Adipocyte (in vitro differentiated cells): Measurements from ENCODE around the gene EFS.

ENCODE experiments used
- DNase-seq: peaks from one replicate; pipeline ENCODE4 v3.0.0-alpha.2; 2015; ENCODE audit warnings: low read depth
- H3K27me3 ChIP-seq: replicated peaks from 2 replicates; pipeline ENCODE4 v1.7.0; 2013; ENCODE audit warnings: mild to moderate bottlenecking, low read length, moderate library complexity; ENCODE audit not compliant: control insufficient read depth, insufficient read depth
- H3K36me3 ChIP-seq: 2 replicates; pipeline ENCODE4 v1.7.0; 2013; ENCODE audit warnings: low read length, mild to moderate bottlenecking, moderate library complexity; ENCODE audit not compliant: control insufficient read depth, insufficient read depth, severe bottlenecking
- H3K4me1 ChIP-seq: 2 replicates; pipeline ENCODE4 v1.7.0; 2013; ENCODE audit warnings: mild to moderate bottlenecking, low read length, moderate library complexity; ENCODE audit not compliant: control insufficient read depth, insufficient read depth
- H3K4me3 ChIP-seq: 2 replicates; pipeline ENCODE4 v1.7.0; 2013; ENCODE audit warnings: mild to moderate bottlenecking, low read length, moderate library complexity
- H3K9ac ChIP-seq: 2 replicates; pipeline ENCODE4 v1.7.0; 2013; ENCODE audit warnings: mild to moderate bottlenecking, low read length, moderate library complexity
- H3K9me3 ChIP-seq: 2 replicates; pipeline ENCODE4 v1.7.0; 2013; ENCODE audit warnings: mild to moderate bottlenecking, low read length, moderate library complexity; ENCODE audit not compliant: control insufficient read depth

Gene EFS

DNA sequence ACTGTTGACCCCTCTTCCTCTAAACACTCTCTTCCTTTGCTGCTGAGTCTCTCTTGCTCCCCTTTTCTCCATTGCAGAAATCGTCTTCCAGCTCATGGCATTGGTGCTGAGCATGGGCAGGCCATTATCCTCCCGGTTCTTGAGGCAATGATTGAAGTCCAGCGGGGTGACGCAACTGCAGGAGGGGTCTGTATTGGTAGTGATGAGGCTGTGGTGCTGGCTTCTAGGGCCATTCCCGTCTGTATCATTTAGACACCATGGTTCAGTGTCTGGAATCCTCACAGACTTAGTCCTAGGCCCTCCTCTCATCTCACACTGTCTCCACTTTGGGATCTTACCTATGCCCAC lies 11.6 kb downstream of the EFS start:
- Histone ChIP-seq H3K9ac (no peak overlapping the region), H3K36me3 (no peaks in the 10 kb centered on the region), H3K4me3 (no peak overlapping the region), H3K4me1 (peaks cover 8% of the 10 kb centered on the region), H3K9me3 (no peaks in the 10 kb centered on the region), H3K27me3 (peaks cover 32% of the 10 kb centered on the region)
- DNase-seq: no peak

DNA sequence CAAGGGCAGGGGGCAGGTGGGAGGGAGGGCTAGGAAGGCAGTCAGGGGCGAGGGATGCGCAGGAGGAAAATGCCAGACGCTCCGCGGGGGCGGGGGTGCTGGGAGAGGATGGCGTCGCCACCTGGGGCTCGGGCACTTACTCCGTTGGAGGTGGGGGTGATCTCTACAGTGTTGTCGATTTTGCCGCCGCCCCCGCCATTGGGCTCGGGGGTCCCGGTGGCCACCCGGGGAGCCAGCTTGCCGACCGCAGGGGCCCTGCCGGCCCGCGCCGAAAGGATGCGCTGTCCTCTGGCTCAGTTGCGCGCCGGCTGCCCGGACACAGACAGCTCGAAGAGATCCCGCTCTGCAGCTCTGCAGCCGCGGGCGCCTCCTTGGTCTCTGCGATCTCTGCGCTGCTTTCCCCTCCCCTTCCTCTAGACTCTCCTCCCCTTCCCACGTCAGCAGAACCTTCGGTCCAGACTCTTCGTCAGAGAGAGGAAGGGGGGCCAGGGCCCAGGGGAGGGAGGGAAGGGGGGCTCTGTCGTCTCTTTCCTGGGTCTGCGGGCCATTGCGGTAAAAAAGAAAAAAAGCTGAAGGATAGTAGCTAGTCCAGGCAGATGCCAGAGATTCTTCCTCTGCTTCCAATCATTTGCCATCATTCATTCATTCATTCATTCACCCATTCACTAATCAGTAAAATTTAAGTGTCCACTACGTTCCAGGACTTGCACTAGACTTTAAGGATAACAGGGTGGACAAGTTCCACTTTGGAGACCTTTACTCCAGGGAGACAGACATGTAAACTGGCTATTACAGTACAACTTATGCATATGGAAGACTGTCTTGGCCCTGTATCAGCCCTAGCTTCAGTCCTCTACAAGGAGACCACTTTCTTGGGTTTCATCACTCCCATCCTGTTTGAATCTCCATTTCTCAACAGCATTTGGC lies 12.2 kb downstream of the EFS start, which contains the start of gene SLC22A17:
TSS of gene SLC22A17 (minus strand) at position 382 of the 927 bp plus-strand sequence.
- Histone ChIP-seq H3K9ac (peak within 1 kb of the TSS; percentile 46), H3K36me3 (no peaks in the 10 kb centered on the region), H3K4me1 (peaks cover 8% of the 10 kb centered on the region), H3K9me3 (no peaks in the 10 kb centered on the region), H3K27me3 (peaks cover 32% of the 10 kb centered on the region), H3K4me3 (peak within 1 kb of the TSS; percentile 77)
- peak; percentile 97 for DNase-seq

DNA sequence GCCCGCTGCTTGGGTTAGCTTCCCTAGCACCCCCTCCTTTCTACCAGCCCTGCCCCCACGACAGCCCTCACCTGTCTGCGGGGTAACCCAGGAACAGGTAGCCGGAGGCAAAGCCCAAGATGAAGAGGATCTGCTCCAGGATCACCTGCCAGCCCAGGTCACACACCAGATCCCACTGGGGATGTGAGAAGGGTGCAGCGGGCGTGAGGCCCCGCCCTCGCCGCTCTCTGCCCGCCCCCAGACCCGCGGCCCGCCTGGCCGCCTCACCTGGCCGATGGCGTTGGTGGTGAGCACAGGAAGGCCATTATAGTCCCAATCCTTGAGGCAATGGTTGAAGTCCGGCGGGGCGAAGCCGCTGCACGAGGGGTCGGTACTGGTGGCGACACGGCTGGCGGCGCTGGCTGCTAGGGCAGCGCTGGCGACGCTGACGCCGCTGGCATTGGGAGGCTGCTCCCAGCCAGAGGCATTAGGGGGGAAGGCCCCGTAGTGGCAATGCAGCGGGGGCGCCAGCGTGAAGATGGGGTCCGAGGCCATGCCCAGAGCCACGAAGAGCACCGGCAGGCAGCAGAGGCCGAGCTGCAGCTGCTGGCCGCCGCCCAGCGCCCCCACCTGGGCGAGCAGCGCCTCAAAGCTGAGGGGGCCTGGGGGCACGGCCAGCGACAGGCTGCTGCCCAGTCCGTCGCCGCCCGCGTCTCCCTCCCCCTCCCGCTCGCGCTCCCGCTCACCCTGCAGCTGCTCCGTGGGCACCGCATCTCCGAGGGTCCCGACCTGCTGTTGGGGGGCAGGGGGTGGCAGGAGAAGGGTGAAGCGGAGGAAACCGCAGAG lies 13.1 kb downstream of the EFS start:
- Histone ChIP-seq H3K4me1 (peaks cover 8% of the 10 kb centered on the region), H3K4me3 (peak overlapping the region; percentile 77), H3K9me3 (no peaks in the 10 kb centered on the region), H3K27me3 (peaks cover 32% of the 10 kb centered on the region), H3K9ac (peak overlapping the region; percentile 46), H3K36me3 (no peaks in the 10 kb centered on the region)
- DNase-seq: peak; percentile 47

DNA sequence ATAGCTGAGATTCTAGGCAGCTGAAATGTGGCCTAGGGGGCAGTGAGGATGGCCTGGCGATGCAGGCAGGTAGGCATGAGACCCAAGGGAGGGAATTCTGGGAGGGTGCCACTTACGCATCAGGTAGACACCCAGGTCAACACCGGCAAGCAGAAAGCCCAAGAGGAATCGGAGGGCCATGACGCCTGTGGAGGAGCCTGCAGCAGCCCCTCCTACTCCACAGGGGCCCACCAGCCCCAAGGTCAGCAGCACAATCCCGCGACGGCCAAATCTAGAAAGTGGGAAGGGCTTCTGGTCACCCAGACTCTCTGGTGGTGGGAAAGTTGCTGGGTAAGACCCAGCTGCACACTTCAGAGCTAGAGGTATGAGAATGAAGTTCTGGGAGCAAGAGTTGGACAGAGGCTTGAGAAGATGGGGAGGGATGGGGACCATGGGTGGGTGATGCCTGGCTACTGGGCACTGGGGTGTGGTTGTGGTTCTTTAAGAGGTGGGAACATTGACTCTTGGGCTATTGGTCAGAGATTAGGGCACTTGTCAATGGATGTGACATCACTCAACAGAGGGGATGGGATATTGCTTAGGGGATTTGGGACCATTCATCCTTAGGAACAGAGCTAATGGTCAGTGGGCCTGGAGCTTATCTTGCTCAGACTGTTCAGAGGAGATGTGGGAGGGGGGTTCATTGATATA lies 15.7 kb downstream of the EFS start:
- Histone ChIP-seq H3K9me3 (no peaks in the 10 kb centered on the region), H3K4me3 (no peak overlapping the region), H3K9ac (no peak overlapping the region), H3K4me1 (peaks cover 8% of the 10 kb centered on the region), H3K27me3 (peaks cover 21% of the 10 kb centered on the region), H3K36me3 (no peaks in the 10 kb centered on the region)
- DNase-seq: no peak

DNA sequence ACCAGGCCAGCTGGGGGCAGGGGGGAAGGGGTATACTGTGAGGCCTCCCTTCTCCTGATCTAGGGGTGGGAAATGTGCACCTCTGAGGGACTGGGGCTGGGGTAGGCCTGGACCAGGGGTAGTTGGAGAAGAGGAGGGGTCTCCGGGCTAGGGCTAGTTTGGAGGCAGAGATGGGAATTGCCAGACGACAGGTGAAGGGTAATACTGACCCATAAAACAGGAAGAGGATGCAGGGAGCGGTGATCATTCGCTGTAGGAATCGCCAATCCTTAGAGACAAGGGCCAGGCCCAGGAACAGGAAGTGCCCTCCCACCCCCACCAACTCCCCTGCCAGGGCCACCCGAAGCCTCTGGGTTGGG lies 16.7 kb downstream of the EFS start:
- Histone ChIP-seq H3K9ac (no peak overlapping the region), H3K4me3 (no peak overlapping the region), H3K27me3 (peaks cover 11% of the 10 kb centered on the region), H3K9me3 (no peaks in the 10 kb centered on the region), H3K36me3 (no peaks in the 10 kb centered on the region), H3K4me1 (peaks cover 7% of the 10 kb centered on the region)
- DNase-seq: no peak

DNA sequence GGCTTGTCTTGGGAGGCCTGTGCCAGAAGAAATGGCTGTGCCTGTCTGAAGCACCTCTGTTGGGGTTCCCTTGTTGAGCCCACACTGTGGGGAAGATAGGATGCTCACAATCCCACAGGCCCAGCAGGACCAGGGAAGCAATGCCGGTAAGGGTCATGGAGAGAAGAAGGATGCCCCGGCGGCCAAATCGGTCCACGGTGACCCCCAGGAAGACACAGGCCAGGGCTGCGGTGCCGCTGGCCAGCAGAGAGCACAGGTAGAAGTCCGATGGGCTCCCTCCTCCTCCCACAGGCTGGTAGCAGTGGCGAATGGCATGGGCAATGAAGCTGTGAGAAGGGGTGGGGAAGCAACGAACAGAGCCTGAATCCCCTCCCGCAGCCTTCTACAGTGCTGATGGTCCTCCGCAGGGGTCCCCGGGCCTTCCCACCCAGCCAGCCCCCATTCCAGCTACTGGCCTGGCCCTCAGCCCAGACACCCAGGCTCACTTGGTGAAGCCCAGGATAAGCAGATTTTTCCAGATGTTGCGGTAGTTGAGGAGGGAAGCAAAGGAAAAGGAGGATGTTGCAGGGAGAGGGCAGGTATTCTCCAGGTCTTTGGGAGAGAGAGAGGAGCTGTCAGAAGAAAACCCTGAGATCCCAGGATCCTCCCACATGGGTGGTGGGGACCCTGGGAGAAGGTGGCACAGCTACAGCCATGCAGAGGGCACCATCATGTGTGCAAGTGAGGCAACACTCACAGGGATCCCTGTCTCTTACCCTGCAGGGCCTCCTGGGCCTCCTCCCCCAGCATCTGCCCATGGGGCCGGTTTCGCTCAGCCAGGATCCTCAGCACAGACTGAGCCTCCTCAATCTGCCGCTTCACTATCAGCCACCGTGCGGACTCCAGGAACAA lies 17.3 kb downstream of the EFS start:
- H3K36me3 ChIP-seq: no peaks in the 10 kb centered on the region
- peaks cover 3% of the 10 kb centered on the region for H3K4me1 ChIP-seq
- H3K9ac ChIP-seq: no peak overlapping the region
- peaks cover 9% of the 10 kb centered on the region for H3K27me3 ChIP-seq
- H3K9me3 ChIP-seq: no peaks in the 10 kb centered on the region
- no peak for DNase-seq
- no peak overlapping the region for H3K4me3 ChIP-seq

DNA sequence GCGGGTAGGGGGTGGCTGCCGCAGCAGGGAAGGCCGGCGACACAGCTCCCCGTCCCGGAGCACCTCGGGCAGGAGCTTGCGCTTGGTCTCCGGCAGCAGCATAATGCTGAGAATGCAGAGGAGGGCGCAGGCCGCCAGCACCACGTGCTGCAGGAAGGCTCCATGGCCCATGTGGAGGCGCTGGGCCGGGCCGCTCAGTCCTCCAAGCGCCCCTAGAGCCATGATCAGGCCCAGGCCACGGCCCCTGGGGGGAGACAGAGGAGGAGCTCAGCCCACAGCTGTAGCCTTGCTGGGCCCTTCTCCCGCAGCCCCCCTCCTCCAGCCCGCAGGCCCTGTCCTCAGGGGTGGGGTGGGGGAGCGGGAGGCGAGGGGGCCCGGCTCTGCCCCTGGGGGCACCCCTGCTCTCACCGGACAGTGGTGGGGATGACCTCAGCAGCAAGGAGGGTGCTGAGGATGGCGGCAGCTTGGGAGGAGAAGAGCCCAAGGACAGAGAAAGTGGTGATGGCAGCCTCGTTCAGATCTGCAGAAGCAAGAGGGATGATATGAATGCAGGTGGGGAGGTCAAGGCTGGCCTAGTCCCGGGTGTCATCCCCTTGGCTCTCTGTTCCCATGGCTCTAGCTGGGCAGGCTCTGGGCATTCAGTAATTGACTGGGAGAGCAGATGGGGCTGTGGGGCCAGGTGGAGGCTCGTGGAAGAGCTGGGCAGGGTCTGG lies 18.1 kb downstream of the EFS start:
- no peak for DNase-seq
- Histone ChIP-seq H3K4me1 (no peaks in the 10 kb centered on the region), H3K4me3 (no peak overlapping the region)

DNA sequence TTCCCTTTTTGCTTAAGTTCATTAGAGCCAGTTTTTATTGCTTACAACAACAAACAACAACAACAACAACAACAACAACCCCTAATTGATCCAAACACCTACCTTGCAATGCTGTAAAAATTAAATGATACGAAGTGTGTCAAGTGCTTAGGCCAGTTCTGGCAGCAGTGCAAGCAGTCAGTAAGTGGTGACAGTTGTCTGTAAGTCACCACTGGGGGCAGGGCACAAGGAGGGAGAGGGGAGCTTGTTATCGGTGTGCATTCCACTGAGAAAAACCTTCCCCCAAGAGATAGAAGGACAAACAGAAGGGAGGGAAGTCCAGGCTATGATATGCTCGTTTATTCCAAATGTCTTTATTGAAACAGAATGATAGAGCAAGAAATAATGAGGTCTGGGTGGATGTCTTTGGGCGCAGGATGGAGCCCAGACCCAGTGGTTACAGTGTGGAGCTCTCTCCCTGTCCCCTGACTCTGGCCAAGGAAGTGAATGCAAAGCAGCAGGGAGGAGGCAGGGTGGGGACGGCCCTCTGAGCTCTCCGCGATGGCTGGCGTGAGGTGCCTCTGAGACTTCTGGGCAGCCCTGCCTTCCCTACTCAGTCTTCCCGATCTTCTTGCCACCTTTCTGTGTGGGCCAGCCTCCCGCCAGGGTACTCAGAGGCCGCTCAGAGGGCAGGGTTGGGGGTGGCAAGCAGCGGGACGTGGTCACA lies 18.8 kb downstream of the EFS start:
- Histone ChIP-seq H3K9ac (no peak overlapping the region), H3K27me3 (peaks cover 10% of the 10 kb centered on the region), H3K36me3 (no peaks in the 10 kb centered on the region), H3K4me1 (no peaks in the 10 kb centered on the region), H3K9me3 (no peaks in the 10 kb centered on the region), H3K4me3 (no peak overlapping the region)
- DNase-seq: no peak

More for the DNA sequence above, 18.1 kb downstream of the EFS start:
- Histone ChIP-seq H3K9me3 (no peaks in the 10 kb centered on the region), H3K9ac (no peak overlapping the region), H3K27me3 (peaks cover 13% of the 10 kb centered on the region), H3K36me3 (no peaks in the 10 kb centered on the region)

DNA sequence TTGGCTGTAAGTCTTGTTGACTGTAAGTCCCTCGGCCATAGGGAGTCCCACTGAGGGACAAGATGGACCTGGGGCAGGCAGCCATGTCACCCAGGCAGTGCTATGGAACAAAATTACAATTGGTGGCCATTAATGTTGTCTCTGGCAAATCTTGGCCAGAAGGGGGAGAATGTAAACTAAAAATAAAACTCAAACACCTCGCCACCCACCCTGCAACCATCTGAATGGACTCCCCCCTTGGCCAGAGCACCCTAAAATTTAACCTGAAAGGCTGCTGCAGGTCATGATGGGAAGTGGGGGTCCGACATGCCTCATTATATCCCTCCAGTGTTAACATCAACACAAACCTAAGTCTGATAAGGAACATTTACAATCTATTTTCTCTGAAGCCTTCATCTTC lies 20.5 kb downstream of the EFS start:
- no peak for DNase-seq
- Histone ChIP-seq H3K9ac (no peak overlapping the region), H3K4me1 (no peaks in the 10 kb centered on the region), H3K36me3 (no peaks in the 10 kb centered on the region), H3K27me3 (peaks cover 9% of the 10 kb centered on the region), H3K4me3 (no peak overlapping the region), H3K9me3 (peaks cover 8% of the 10 kb centered on the region)
